Urinary bladder (tissue), 4 donors: Measurements from ENCODE around the gene TENT5C. TPM values are rescaled to one million over a fixed set of nuclear protein-coding genes. Genes with fewer than 3 reads are reported as not detected.
A peak's percentile ranks its signal among the peaks of the same experiment; 100 is the strongest.

Source experiments
- DNase-seq: peaks from one replicate; pipeline ENCODE4 v3.0.0-alpha.2; 2015; ENCODE audit errors: extremely low spot score
- H3K27ac ChIP-seq: one replicate; pipeline ENCODE4 v1.5.1; 2013; ENCODE audit warnings: low read depth, mild to moderate bottlenecking, moderate library complexity
- H3K36me3 ChIP-seq: one replicate; pipeline ENCODE4 v1.6.1; 2013; ENCODE audit warnings: mild to moderate bottlenecking, moderate library complexity; ENCODE audit not compliant: insufficient read depth
- H3K4me1 ChIP-seq: one replicate; pipeline ENCODE4 v1.6.1; 2013; ENCODE audit warnings: mild to moderate bottlenecking, moderate library complexity; ENCODE audit not compliant: insufficient read depth
- H3K4me3 ChIP-seq: one replicate; pipeline ENCODE4 v1.5.1; 2013; ENCODE audit warnings: low read depth, low read length
- WGBS: extraction: QIAGEN DNeasy Blood & Tissue Kit; methylation state at CpG from one replicate; pipeline ENCODE4 v1.1.7; 2013; 5-methylcytosine and 5-hydroxymethylcytosine counted together
- polyA plus RNA-seq: library from polyadenylated mRNA; stranded (reverse); fragments of 200-250 nt; gene quantifications from one replicate; pipeline ENCODE4 v1.2.3, GENCODE V29; 2013
- total RNA-seq: library from RNA; depleted of rRNA; stranded (reverse); fragments of >200 nt; gene quantifications from one replicate; pipeline ENCODE4 v1.2.3, GENCODE V29; 2014
- donor health status: healthy with polysubstance abuse.
- donor health status: healthy.

The TENT5C gene
- total and polyA plus RNA-seq, 2 donors = 2.3 to 15.4 TPM

DNA sequence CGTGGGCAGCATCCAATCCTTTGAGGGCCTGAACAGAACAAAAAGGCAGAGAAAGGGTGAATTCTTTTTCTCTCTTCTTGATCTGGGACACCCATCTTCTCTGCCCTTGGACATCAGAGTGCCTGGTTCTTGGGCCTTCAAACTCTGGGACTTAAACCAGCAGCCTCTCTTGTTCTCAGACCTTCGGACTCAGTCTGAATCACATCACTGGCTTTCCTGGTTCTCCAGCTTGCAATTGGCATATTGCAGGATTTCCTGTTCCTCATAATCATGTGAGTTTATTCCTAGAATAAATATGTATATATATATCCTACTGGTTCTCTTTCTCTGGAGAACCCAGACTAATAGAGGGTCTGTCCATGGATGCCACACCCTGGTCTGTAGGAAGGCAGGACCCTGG lies 16.3 kb upstream of the TENT5C start:
- H3K4me3 ChIP-seq = no peak overlapping the region
- no peaks in the 10 kb centered on the region for H3K4me1 ChIP-seq
- no peak overlapping the region for H3K27ac ChIP-seq
- H3K36me3 ChIP-seq = no peaks in the 10 kb centered on the region
- DNase-seq = no peak
- 88% methylated on average over 2 of the region's 2 CpGs for WGBS

DNA sequence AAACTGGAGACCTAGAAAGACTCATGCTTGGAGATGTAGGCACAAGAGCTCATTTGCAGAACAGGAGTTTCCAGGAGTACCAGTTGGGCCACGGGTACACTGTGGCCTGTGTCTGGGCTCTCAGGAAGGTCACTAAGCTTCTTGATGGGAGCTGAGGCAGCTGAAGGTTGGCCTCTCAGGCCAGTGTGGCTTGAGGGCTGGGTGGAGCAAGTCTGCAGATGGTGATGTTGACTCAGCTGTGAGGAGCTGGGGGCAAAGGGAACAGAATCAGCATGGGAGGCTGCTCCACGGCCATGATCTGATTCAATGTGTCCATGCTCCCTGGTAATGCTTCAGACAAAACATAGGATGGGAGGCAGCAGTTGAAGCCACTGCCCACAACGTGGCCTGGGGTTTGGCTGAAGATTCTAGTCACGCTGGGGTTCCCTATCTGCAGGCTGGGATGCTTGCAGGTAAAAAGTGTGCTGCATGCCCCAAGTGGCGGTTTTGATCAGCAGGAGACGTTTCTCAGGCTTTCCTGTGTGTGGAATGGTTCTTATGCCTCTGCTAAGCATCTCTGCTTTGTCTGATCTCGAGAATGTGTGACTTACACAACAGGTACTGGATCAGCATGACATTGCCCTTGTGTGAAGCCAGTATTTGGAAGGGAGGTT lies 15.4 kb upstream of the TENT5C start:
- WGBS = 53% methylated on average over 7 of the region's 7 CpGs
- no peak overlapping the region for H3K4me3 ChIP-seq
- H3K4me1 ChIP-seq = no peaks in the 10 kb centered on the region
- H3K27ac ChIP-seq = no peak overlapping the region
- H3K36me3 ChIP-seq = no peaks in the 10 kb centered on the region
- DNase-seq = no peak

DNA sequence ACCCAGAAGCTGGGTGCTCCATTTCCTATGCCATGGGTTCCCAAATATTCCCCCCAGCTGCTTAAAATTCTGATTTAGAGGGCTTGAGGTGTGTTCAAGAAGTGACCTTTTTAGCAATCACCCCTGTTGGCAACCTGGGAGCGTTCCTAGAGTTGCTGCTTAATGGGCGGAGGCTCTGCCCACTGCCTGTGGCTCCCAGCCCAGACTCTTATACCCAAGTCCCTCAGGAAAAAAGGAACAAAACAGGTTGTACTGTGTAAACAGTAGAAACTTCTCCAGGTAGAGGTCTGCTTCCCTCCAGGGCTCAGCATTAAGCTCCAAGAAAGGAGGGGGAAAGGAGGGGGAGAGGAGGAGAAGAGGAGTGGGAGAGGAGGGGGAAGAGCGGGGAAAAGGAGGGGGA lies 14.6 kb upstream of the TENT5C start:
- H3K36me3 ChIP-seq = no peaks in the 10 kb centered on the region
- no peak overlapping the region for H3K27ac ChIP-seq
- no peaks in the 10 kb centered on the region for H3K4me1 ChIP-seq
- no peak for DNase-seq
- no peak overlapping the region for H3K4me3 ChIP-seq
- WGBS = 78% methylated on average over 3 of the region's 3 CpGs

DNA sequence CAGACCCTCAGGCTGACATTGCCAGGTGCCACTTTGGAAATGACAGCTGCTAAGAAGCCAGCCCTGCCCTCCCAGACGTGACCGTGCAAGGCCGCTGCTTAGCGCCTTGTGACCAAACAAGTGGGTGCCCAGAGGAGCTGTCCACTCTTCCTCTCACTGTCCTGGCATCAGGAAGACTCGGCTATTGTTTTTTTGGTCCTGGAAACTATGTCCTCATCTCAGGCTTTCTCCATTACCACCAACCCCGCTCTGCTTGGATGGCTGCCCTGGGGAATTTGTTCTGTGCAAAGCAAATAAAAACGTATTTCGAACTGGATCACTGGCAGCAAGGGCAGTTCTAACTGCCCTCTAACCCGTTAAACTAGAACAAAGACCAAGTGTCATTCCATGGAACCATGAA lies 13.7 kb upstream of the TENT5C start:
- H3K36me3 ChIP-seq = no peaks in the 10 kb centered on the region
- WGBS = 80% methylated on average over 9 of the region's 9 CpGs
- no peak overlapping the region for H3K27ac ChIP-seq
- no peak overlapping the region for H3K4me3 ChIP-seq
- DNase-seq = no peak
- no peaks in the 10 kb centered on the region for H3K4me1 ChIP-seq

DNA sequence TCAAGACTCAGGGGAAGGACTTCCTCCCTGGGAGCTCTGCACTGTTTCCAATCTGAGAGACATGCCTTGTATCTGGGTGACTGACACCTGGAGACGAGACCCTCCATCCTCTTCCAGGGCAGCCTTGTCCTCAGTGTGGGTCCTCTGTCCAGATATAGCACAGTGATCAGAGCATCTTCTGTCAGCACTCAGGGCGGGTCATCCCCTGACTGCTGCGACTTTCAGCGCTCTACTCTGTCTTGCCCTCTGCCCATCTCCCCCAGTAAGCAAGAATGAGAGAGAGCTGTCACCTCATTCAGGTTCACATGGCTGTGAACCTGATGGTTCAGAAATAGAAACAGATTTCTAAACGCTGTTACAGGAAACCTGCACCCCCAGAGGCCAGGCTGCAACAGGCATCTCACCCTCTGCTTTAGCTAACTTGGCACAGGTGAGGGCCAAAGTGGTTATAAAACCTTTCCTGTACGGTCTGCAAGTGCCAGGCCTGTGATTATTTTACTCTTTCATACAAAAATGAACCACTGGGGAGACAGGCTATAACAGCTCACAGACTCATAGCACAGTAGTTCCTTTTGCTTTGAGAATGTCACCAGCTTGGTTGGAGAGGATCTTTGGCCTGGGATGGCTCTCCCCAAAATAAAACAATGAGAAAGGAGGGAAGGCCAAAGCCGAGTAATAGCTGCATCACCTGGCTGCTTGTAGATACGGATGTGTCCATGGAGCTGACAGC lies 11.4 kb upstream of the TENT5C start:
- Histone ChIP-seq H3K4me3 (no peak overlapping the region), H3K36me3 (no peaks in the 10 kb centered on the region), H3K27ac (no peak overlapping the region), H3K4me1 (no peaks in the 10 kb centered on the region)
- no peak for DNase-seq
- WGBS = 88% methylated on average over 8 of the region's 8 CpGs

DNA sequence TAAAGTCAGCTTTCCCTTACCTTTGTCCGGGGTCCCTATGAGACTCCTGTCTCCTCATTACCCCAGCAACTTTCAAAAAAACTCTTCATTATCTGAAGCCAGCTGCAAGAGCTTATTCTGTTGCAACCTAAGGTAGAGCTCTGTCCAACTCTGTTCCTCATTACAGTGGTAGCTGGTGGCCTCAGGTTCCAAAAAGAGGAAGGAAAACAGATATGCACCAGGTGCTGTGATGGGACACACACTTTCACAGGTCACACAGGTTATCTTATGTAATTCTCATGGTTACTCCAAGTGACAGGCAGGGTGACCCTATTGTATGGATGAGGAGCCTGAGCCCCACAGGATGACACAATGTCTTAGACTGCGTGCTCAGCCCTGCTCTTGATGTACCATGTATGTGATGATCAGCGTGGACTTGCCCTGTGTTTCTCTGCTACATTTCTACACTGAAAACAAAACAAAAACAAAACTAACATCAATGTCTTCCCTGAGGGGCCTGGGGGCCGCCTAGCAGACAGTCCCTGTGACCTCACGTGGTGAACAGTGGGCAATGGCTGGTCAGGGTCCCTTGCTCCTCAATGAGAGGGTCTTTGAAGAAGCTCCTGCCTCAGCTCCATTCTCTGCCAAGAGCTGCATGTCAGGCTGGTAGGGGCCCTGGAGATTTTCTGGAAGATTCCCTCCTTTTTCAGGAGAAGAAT lies 9.7 kb upstream of the TENT5C start:
- H3K27ac ChIP-seq = no peak overlapping the region
- no peak for DNase-seq

DNA sequence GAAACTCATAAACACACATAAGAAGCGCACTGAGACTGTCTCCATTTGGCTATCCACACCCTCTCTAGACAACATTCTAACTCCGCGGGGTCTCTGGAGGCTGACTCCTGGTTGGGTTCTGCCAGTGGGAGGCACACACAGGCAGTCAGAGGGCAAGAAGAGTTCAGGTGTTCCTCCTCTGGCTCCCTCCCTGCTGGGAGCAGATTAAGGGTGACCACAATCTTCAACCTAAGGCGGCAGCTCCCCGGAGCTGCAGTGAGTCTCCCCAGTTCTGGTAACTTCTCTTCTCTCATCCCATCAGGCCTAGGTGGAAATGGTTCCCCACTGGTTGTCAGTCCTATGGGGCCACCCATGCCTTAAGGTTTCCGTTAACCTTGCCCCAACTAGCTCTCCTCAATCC lies 7.4 kb upstream of the TENT5C start:
- Histone ChIP-seq H3K27ac (no peak overlapping the region), H3K36me3 (no peaks in the 10 kb centered on the region), H3K4me1 (no peaks in the 10 kb centered on the region), H3K4me3 (no peak overlapping the region)
- WGBS = 82% methylated on average over 6 of the region's 6 CpGs
- no peak for DNase-seq

More for the DNA sequence above, 9.7 kb upstream of the TENT5C start:
- H3K4me1 ChIP-seq = no peaks in the 10 kb centered on the region
- no peaks in the 10 kb centered on the region for H3K36me3 ChIP-seq
- 71% methylated on average over 5 of the region's 5 CpGs for WGBS
- H3K4me3 ChIP-seq = no peak overlapping the region

DNA sequence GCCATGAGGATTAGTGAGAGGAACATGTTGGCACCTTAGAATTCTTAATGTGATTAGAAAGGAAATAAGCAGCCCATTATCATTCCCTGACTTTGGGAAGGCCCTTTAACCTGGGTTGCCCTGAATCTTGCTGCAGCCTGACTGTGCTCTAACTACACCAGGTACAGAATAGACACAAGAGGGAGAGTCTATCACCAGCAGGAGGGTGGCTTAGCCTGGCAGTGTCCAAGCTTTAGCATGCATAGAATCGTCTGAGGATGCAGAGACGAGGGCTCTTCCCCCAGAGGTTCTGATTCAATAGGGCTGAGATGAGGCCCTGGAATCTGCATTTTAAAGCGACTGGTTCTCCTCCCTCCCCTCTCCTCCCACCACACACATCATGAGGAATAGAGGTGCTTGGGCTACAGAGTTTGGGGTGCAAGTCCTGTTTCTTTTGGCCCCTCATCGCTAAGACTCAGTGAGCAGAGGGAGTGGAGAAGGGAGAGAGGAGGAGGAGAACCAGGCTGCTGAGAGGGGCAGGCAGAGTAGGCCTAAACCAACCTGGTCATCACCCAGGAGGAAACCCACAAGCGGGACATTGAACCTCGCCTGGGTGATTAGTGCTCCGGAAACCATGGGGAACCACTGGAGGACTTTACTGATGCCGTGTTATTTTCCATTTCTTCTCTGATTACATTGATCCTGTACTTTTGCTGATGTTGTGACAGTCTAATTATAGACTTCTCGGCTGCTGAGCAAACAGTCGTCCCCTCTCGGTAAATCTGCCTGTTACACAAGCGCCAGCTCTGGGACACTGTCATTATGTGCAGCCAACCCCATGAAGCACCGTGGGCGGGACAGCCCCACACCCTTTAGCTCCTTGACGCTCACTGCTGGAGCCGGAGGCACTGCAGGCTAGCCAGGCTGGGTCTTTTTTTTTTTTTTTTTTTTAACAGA lies 6.3 kb upstream of the TENT5C start:
- Histone ChIP-seq H3K4me1 (no peaks in the 10 kb centered on the region), H3K27ac (no peak overlapping the region), H3K36me3 (no peaks in the 10 kb centered on the region), H3K4me3 (no peak overlapping the region)
- no peak for DNase-seq
- WGBS = 85% methylated on average over 16 of the region's 16 CpGs

DNA sequence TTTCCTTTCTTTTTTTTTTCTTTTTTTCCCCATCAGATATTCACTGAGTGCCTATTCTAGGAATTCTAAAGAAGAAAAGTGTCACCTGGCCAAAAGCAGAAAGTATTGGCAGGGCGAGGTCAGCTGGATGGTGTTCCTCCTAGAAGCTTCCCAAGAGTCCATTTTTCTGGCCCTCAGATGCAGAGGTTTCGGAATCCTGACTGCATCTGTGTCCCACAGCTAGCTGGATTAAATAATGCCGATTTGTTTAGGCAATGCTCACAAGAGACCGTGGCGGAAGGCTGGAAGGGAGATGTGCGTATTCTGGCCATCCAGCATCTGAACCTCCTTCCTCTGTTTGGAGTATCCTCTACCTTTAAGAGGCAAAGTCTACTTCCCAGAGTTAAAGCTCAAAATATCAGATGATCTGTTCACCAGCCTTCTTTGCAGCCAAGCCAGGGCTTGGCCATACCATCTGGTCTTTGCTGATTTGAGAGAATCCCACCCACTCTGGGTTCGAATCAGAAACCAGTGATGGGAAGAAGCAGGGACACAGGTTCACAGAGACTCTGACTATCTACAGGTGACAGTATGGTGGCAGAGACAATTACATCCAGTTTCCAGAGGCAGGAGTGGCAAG lies 5.4 kb upstream of the TENT5C start:
- WGBS = 85% methylated on average over 7 of the region's 7 CpGs
- no peak for DNase-seq
- Histone ChIP-seq H3K4me1 (no peaks in the 10 kb centered on the region), H3K27ac (no peak overlapping the region), H3K4me3 (no peak overlapping the region), H3K36me3 (no peaks in the 10 kb centered on the region)

DNA sequence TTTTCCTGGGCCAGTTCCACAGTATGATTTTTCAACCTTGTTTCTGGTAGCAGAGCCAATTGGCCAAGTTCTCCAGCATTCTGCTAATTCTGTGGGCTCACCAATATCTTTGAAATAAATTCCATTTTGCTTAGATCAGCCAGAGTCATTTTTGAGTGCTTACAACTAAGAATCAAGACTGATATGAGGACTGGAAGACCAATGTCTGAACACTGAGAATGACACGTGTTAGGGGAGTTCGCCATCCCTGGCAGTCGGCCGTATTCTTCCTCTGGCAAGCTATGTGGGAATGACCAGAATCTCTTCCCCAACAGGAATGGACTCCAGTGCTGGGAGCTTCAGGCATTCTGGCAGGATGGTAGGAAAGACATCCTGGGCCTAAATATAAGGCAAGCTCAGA lies 4.9 kb upstream of the TENT5C start:
- no peak for DNase-seq
- Histone ChIP-seq H3K4me1 (no peaks in the 10 kb centered on the region), H3K27ac (no peak overlapping the region), H3K4me3 (no peak overlapping the region), H3K36me3 (no peaks in the 10 kb centered on the region)
- WGBS = 74% methylated on average over 4 of the region's 4 CpGs

DNA sequence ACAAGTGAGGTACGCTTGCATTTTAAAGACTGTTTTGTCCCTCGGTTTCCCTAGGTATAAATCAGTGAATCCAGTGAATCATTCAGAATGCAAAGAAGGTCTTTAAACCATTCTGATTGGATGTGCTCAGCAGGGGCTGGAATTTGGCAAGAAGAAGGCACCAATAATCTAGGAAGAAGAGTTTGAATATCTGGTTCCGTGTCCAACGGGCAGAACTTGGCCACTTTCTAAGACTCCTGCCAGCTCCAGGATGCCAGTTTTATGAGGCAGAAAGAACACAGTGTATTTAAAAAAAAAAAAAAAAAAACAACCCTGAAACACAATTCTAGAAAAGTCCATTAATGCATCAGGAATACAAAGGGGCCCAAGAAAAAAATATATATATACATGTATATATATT lies 3.0 kb upstream of the TENT5C start:
- 80% methylated on average over 4 of the region's 4 CpGs for WGBS
- Histone ChIP-seq H3K4me1 (no peaks in the 10 kb centered on the region), H3K36me3 (no peaks in the 10 kb centered on the region), H3K4me3 (no peak overlapping the region), H3K27ac (no peak overlapping the region)
- DNase-seq = no peak

DNA sequence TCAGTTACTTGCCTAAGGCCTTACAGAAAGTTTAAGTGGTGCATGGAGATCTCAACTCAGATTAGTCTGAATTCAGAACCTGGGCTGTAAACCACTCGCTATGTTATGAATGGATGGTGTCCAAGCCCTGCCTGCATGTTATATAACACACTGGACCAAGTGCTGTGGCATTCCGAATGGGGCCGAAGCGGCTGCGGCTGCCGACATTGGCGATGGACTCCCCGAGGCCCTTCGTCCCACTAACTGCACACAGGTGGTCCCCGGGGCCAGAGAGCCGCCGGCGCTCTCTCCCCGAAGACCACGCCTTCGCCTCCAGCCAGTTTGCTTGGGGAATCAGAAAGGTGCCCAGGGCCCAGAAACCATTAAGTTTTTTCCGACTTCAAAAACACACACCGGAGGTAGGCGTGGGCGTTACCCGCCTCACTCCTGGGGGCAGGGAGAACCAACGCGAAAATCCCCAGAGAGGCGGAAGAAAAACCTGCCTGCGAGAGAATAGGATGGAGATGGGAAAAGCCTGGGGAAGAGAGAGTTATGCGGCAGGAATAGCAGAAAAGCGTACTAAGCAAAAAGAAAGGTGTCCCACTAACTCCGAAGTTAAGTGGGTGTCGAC lies 579 bp upstream of the TENT5C start:
- H3K36me3 ChIP-seq = no peaks in the 10 kb centered on the region
- no peaks in the 10 kb centered on the region for H3K4me1 ChIP-seq
- peak overlapping the region; percentile 52 for H3K4me3 ChIP-seq
- peak overlapping the region; percentile 68 for H3K27ac ChIP-seq
- WGBS = under 1% methylated on average over 29 of the region's 29 CpGs
- DNase-seq = no peak
